Endothelial cell of umbilical vein (primary cell): ENCODE results near the gene CISD3. TPM values are rescaled to one million over a fixed set of nuclear protein-coding genes. Genes with fewer than 3 reads are reported as not detected.

Experiments used
- BruUV-seq: library from RNA; stranded (reverse); fragments of 400-500 nt; replicated peaks from 2 replicates; lab custom pipeline; 2021; lab: Mats Ljungman, UMichigan
- CTCF ChIA-PET: fragments of 300-600, 350-600 bp; sonication (Branson Sonifier 250); formaldehyde crosslinking; loops from one replicate; lab custom pipeline; 2021; ENCODE audit warnings: antibody characterized with exemption, inconsistent platforms; lab: Charles Lee
- POLR2A ChIA-PET: fragments of 300-600, 350-600 bp; sonication (Branson Sonifier 250); formaldehyde crosslinking; loops from one replicate; lab custom pipeline; 2021; ENCODE audit warnings: antibody characterized with exemption, inconsistent platforms; lab: Charles Lee
- DNase-seq: peaks from one replicate; pipeline ENCODE4 v3.0.0-alpha.2; 2011; ENCODE audit warnings: low read depth, low spot score
- FAIRE-seq: peaks from 2 replicates; lab custom pipeline; 2011; peaks lifted over from hg19 to GRCh38; lab: Jason Lieb, UNC
- H2AFZ ChIP-seq: 2 replicates; pipeline ENCODE4 v1.6.0; 2012; ENCODE audit warnings: low read depth, low read length, control low read depth, inconsistent platforms
- H3K27ac ChIP-seq: 2 replicates; pipeline ENCODE4 v1.5.1; 2011; ENCODE audit warnings: low read depth, mild to moderate bottlenecking, control low read depth, low read length, moderate library complexity; ENCODE audit not compliant: insufficient read depth
- H3K27me3 ChIP-seq, 2 experiments: 2 replicates each; pipeline versions ENCODE4 v1.6.0 to v1.6.1; 2011; ENCODE audit warnings: low read length in 2 of 2, mixed read lengths in 1 of 2; ENCODE audit not compliant: control insufficient read depth in 2 of 2, insufficient read depth in 2 of 2
- H3K36me3 ChIP-seq, 2 experiments: 2 replicates in 1 of 2; 3 replicates in 1 of 2; pipeline ENCODE4 v1.5.1; 2011; ENCODE audit warnings: low read length in 2 of 2, mild to moderate bottlenecking in 1 of 2, moderate library complexity in 1 of 2; ENCODE audit not compliant: control insufficient read depth in 2 of 2, insufficient read depth in 2 of 2; ENCODE audit errors: extremely low read depth in 1 of 2
- H3K4me1 ChIP-seq: 3 replicates; pipeline ENCODE4 v1.5.1; 2011; ENCODE audit warnings: mild to moderate bottlenecking, low read length; ENCODE audit not compliant: control insufficient read depth, insufficient read depth; ENCODE audit errors: extremely low read depth
- H3K4me2 ChIP-seq: 2 replicates; pipeline ENCODE4 v1.6.1; 2011; ENCODE audit warnings: low read length, control low read depth, mixed read lengths; ENCODE audit not compliant: insufficient read depth
- H3K4me3 ChIP-seq, 3 experiments: fragments of 200-600 bp in 1 of 3; sonication (generic), shearing (Covaris generic) in 1 of 3; replicated peaks in 1 of 3; 2 replicates each; pipeline ENCODE4 v1.5.1; 2011 to 2016; ENCODE audit warnings: control low read depth in 3 of 3, low read length in 3 of 3, mild to moderate bottlenecking in 2 of 3, inconsistent platforms in 1 of 3, low read depth in 1 of 3, moderate library complexity in 1 of 3; ENCODE audit not compliant: insufficient read depth in 1 of 3
- H3K79me2 ChIP-seq: 2 replicates; pipeline ENCODE4 v1.6.0; 2012; ENCODE audit warnings: low read length, inconsistent platforms; ENCODE audit not compliant: control insufficient read depth, insufficient read depth
- H3K9ac ChIP-seq: replicated peaks from 2 replicates; pipeline ENCODE3; 2011; ENCODE audit warnings: low read length, control low read depth; ENCODE audit not compliant: insufficient read depth; ENCODE audit errors: extremely low read depth
- H3K9me1 ChIP-seq: replicated peaks from 3 replicates; pipeline ENCODE4 v1.6.0; 2011; ENCODE audit warnings: mild to moderate bottlenecking, low read length; ENCODE audit not compliant: control insufficient read depth, insufficient read depth; ENCODE audit errors: extremely low read depth
- H3K9me3 ChIP-seq: replicated peaks from 2 replicates; pipeline ENCODE4 v1.5.1; 2012; ENCODE audit warnings: low read length, inconsistent platforms; ENCODE audit not compliant: control insufficient read depth, insufficient read depth
- H4K20me1 ChIP-seq: replicated peaks from 2 replicates; pipeline ENCODE3; 2011; ENCODE audit warnings: mild to moderate bottlenecking, low read length; ENCODE audit not compliant: control insufficient read depth, insufficient read depth; ENCODE audit errors: extremely low read depth
- CTCF ChIP-seq, 2 donors: IDR thresholded peaks; 1 replicate in 1 of 2; 2 replicates in 1 of 2; pipeline ENCODE4 v1.5.1; 2011; ENCODE audit warnings: low read length in 2 of 2, mild to moderate bottlenecking in 2 of 2, moderate library complexity in 2 of 2, control low read depth in 1 of 2, inconsistent platforms in 1 of 2, low read depth in 1 of 2; ENCODE audit not compliant: insufficient read depth in 1 of 2; ENCODE audit errors: extremely low read depth in 1 of 2
- EZH2 ChIP-seq: IDR thresholded peaks from 2 replicates; pipeline ENCODE4 v1.6.1; 2012; ENCODE audit warnings: borderline replicate concordance, low read depth, mild to moderate bottlenecking, moderate library complexity, low read length, inconsistent platforms; ENCODE audit not compliant: severe bottlenecking
- GATA2 ChIP-seq: IDR thresholded peaks from 2 replicates; pipeline ENCODE4 v1.7.0; 2011; ENCODE audit warnings: low read depth, mild to moderate bottlenecking, moderate library complexity, mixed read lengths, low read length; ENCODE audit not compliant: insufficient read length, insufficient read depth
- MAX ChIP-seq: IDR thresholded peaks from 2 replicates; pipeline ENCODE4 v1.6.1; 2011; ENCODE audit not compliant: insufficient read depth, insufficient read length
- MYC ChIP-seq: IDR thresholded peaks from one replicate; pipeline ENCODE4 v1.6.1; 2011; ENCODE audit warnings: mild to moderate bottlenecking, low read depth, low read length
- POLR2A ChIP-seq: IDR thresholded peaks from 2 replicates; pipeline ENCODE4 v1.6.1; 2012; ENCODE audit warnings: low read depth, mild to moderate bottlenecking, control low read depth, low read length
- POLR2AphosphoS5 ChIP-seq: IDR thresholded peaks from 2 replicates; pipeline ENCODE4 v1.6.1; 2012; ENCODE audit warnings: low read depth, mild to moderate bottlenecking, control low read depth, low read length, moderate library complexity; ENCODE audit not compliant: insufficient read depth
- dilution Hi-C: fragments of 300-500 bp; cut with MboI; formaldehyde crosslinking; loops from one replicate; pipeline ENCODE4 v1.15.0; 2019; ENCODE audit warnings: low sequenced_read_pairs; ENCODE audit not compliant: extremely low pct_ligation_motif_present
- intact Hi-C: fragments of 100-400 bp; cut with micrococcal nuclease; formaldehyde crosslinking; loops from one replicate; pipeline ENCODE4 v1.10.0; 2022
- polyA plus RNA-seq, 4 experiments: library from polyadenylated mRNA; depleted of rRNA in 3 of 4; stranded (reverse) in 3 of 4; unstranded in 1 of 4; fragments of >200 nt; gene quantifications; 2 replicates each; pipeline versions ENCODE4 v1.2.1 to v1.2.3, GENCODE V29; 2011 to 2012; ENCODE audit warnings: missing spikeins in 1 of 4
- total RNA-seq: library from RNA; stranded (reverse); gene quantifications from 2 replicates; pipeline ENCODE4 v1.2.3, GENCODE V29; 2021

Gene CISD3
- total and polyA plus RNA-seq, 2 donors (not counting 3 experiments of a cell fraction or from before 2014, with no cell fraction given): 8.7 to 23.7 TPM

- no peaks in the 10 kb centered on the region for H4K20me1 ChIP-seq
- peaks cover 16% of the 10 kb centered on the region for H3K79me2 ChIP-seq
- H2AFZ ChIP-seq: peak overlapping the region; percentile 26
- H3K4me1 ChIP-seq: peaks cover 37% of the 10 kb centered on the region
- no TSS peak for BruUV-seq
- no peaks in the 10 kb centered on the region for H3K27me3 ChIP-seq
- DNase-seq (peak; percentile 27), FAIRE-seq (no peak)
- TF ChIP-seq POLR2AphosphoS5: no peak
- no peak for TF ChIP-seq CTCF (IDR thresholded peaks at IDR 0.05; ENCODE audit: extremely low read depth in 1 of 2, insufficient read depth in 1 of 2, low read depth in 1 of 2, low read length in 2 of 2)
- no peak for TF ChIP-seq POLR2A
- no peak for TF ChIP-seq EZH2
- TF ChIP-seq GATA2: no peak
- no peak for TF ChIP-seq MAX
- no peak for TF ChIP-seq MYC
- H3K4me3 ChIP-seq: peak overlapping the region; percentile 51 to 87 (median 81)
- H3K27ac ChIP-seq: no peak overlapping the region
- peak overlapping the region; percentile 50 for H3K9ac ChIP-seq
- H3K4me2 ChIP-seq: peak overlapping the region; percentile 62
- CTCF ChIA-PET: interaction anchor here (1.0 to 3.8 kb wide), 7 partner anchors 10 to 31 kb away, joined by 3 to 39 read pairs (median 8); partner anchors contain the start of gene CISD3
- H3K36me3 ChIP-seq: peaks cover 0 to 14% of the 10 kb centered on the region in 2 experiments
- no peaks in the 10 kb centered on the region for H3K9me1 ChIP-seq
- POLR2A ChIA-PET: no interaction called here
- no peaks in the 10 kb centered on the region for H3K9me3 ChIP-seq
- intact Hi-C loops (loop anchor here (1.0 kb wide), 1 partner anchor 29 kb away; no protein-coding TSS in a partner anchor), dilution Hi-C loops (no loop called here)
These were observed 23.5 kb upstream of the CISD3 start for GRCh38 chr17:38706505-38707216.
